ENCODE results near the gene CAPN15.

Gene CAPN15

GRCh38 chr16:567373-568256 lies 40.1 kb downstream of the CAPN15 start:
- TF ChIP-seq CTCF (IDR thresholded peaks at IDR 0.05; ENCODE audit: low read depth, low read length, missing control alignments), result no peak
- no peak for DNase-seq (ENCODE audit: low read depth)
- in situ Hi-C loops (cut with HindIII; ENCODE audit: low sequenced_read_pairs), result no loop called here
- H3K4me3 ChIP-seq (ENCODE audit: low read depth, low read length), result no peak overlapping the region

- TF ChIP-seq CTCF (IDR thresholded peaks at IDR 0.05; ENCODE audit: low read depth, low read length, missing control alignments), result no peak
- peak overlapping the region; percentile 84 for H3K4me3 ChIP-seq (ENCODE audit: low read depth, low read length)
- in situ Hi-C loops (cut with HindIII; ENCODE audit: low sequenced_read_pairs), result no loop called here
- no peak for DNase-seq (ENCODE audit: low read depth)
Observed at GRCh38 chr16:568401-569258, 41.1 kb downstream of the CAPN15 start.

- in situ Hi-C loops (cut with HindIII; ENCODE audit: low sequenced_read_pairs), result no loop called here
- peak within 1 kb of the TSS; percentile 84 for H3K4me3 ChIP-seq (ENCODE audit: low read depth, low read length)
- TF ChIP-seq CTCF (IDR thresholded peaks at IDR 0.05; ENCODE audit: low read depth, low read length, missing control alignments), result no peak
- DNase-seq (ENCODE audit: low read depth), result no peak
Observed at GRCh38 chr16:569445-570254, 42.1 kb downstream of the CAPN15 start, which contains the start of gene PIGQ. PIGQ (plus strand) TSS chr16:569968; CDS start chr16:574075, 4,107 bp downstream.

- TF ChIP-seq CTCF (IDR thresholded peaks at IDR 0.05; ENCODE audit: low read depth, low read length, missing control alignments), result no peak
- in situ Hi-C loops (cut with HindIII; ENCODE audit: low sequenced_read_pairs), result no loop called here
- H3K4me3 ChIP-seq (ENCODE audit: low read depth, low read length), result no peak overlapping the region
- DNase-seq (ENCODE audit: low read depth), result no peak
Observed at GRCh38 chr16:572865-573650, 45.5 kb downstream of the CAPN15 start.

GRCh38 chr16:574021-574760 lies 46.7 kb downstream of the CAPN15 start:
- H3K4me3 ChIP-seq (ENCODE audit: low read depth, low read length), result no peak overlapping the region
- in situ Hi-C loops (cut with HindIII; ENCODE audit: low sequenced_read_pairs), result no loop called here
- no peak for DNase-seq (ENCODE audit: low read depth)
- no peak for TF ChIP-seq CTCF (IDR thresholded peaks at IDR 0.05; ENCODE audit: low read depth, low read length, missing control alignments)
